Measurements from ENCODE around the gene SDK1.
"Not testable (repeated sequence)": the region's sequence is repeated elsewhere in the genome, so short reads cannot be mapped to it uniquely, and the experiment has no call there.

SDK1 gene

DNA sequence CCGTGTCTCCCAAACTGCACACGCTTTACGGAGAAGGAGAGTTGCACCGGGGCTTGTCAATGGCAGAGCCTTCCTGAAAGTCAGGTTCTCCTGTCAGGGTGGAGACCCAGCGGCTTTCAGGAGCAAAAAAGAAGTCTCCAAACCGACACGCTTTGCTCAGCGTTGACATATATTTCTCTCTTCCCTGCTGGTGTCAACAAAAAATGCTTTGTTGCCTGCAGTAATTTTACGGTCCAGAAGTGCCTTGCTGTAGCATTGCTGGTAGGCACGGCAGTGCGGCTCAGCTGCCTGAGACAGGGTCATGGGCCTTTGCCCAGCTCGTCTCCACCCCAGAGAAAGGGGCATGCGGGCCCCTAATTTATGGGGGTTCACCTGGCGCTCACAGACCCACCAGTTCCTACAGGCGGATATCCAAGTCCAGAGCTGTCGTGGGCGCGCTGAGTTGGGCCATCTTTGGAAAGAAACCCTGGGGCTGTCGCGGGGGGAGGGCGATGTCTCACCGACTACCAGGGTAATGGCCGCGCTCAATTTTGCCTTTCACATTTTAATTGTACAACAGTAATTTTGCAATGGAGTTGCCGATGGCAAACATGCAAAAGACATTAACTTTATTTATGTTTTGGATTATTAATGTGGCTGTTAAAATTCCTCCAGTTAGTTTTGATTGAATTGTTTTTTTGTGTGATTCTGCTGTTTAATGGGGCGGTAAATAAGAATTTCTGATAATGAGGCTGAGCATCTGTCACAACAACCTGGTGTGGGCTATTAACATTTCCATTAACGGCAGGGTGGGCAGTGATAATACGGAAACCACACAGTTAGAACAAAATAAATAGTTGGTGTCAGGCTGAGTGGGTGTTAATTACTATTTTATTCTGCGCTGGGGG, 902.8 kb downstream of the SDK1 start:
- no peak for DNase-seq
- no peak for ATAC-seq

DNA sequence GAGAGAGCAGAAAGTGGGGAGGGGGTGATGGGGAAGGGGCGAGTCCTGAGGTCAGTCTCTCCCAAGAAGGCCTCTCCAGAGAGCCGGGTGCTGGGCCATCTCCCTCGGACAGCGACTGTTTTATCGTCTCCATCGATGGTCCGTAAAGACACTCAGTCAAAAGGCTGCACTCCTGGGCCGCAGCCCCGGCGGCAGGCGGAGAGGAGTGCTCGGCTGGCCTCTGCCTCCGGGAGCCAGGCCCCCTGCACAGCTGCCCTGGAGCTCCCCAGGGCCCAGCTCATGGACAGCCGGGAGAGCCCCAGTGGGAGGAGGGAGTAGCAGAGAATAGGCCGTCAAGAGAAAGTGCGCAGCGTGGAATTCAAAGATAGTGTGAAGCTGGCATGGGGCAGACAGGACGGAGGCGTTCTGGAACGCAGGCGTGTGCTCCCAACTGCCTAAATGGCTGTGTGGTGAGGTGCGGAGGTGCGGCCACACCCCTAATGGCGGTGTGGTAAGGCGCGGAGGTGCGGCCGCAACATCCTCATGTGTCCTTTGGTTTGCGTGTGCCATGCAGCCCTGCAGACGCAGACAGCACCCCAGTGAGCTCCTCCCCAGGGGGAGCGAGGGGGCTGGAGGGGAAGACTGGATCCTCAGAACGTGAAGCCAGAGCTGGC, 903.6 kb downstream of the SDK1 start:
- peak; percentile 33 for DNase-seq
- peak; percentile 69 for ATAC-seq

DNA sequence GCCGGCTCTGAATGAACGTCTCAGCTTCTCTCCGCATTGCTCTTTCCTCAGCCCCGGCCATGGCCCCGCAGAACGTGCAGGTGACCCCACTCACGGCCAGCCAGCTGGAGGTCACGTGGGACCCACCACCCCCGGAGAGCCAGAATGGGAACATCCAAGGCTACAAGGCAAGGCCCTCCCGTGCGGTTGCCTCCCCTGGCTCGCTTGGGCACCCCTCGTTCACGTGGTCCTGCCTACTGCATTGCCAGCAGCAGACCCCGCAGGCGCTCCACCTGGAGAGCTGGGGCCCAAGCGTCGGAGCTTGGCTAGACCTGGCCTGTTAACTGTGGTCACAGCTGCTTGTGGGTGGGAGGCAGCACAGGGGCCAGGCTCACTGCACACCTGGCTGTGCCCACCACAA, 904.8 kb downstream of the SDK1 start:
- no peak for ATAC-seq
- DNase-seq: no peak

DNA sequence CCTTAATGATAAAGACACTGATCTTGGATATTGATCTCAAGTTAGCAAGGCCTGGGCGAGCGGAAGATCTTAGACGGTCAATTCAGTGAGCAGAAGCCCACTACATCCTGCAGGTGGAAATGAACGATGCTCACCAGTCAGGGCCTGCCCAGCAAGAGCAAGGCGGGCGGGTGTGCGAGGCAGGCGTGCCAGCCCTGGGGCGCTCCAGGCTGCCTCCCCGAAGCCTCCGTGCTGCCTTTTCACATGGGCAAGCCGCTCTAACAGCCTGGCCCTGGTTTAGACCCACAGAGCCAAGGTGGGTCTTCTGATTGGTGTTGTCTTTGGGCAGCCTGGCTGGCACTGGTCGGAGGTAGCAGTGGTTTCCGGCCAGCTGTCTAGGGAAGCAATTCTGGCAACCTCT, 906.0 kb downstream of the SDK1 start:
- no peak for ATAC-seq
- DNase-seq: no peak

DNA sequence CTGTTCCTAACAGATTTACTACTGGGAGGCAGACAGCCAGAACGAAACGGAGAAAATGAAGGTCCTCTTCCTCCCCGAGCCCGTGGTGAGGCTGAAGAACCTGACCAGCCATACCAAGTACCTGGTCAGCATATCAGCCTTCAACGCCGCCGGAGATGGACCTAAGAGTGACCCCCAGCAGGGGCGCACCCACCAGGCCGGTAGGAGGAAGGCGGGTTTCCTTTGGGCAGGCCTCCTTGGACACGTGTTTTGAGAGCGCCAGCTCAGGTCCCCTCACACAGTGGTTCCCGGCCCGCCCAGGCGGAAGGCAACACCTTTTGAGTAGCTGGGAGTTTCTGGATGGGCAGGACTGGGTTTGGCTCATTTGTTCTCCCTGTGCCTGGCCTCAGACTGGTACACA, 907.0 kb downstream of the SDK1 start:
- ATAC-seq (no peak), DNase-seq (no peak)

DNA sequence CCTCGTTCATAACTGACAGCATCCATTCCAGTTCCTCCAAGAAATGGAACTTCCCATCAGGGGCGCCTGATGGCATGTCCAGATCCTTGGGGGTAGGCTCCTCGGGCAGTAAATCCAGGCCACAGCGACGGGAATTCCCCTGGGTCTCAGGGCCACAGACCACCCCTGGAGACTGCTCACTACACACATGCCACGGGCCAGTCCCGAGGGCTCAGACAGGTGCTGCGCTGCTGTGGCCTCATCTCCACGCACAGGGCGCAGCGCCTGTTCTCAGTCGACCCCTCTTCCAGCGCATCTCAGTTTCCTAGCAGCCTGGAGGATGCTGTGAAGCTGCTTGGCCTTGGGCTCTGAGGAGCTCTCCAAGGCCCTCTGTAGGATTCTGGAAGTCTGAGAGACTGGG, 907.5 kb downstream of the SDK1 start:
- ATAC-seq (no peak), DNase-seq (no peak)

DNA sequence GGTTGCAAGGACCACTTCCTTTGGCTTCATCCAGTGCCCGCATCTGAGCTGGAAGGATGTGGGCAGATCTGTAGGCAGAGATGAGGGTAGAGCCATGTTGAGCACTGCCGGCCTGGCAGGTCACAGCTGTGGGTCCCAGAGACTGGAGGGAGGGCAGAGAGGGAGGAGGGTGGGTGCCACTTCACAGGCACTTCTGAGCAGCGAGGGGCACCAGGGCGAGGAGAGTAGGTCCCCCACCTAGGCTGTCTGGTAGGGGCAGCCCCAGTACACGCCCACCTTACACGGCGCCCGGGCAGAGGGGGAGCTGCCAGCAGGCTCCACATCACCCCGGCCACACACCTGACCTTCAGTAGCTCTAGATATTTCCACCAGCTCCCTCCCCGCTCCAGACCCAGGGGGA, 908.1 kb downstream of the SDK1 start:
- DNase-seq: no peak
- ATAC-seq: no peak

DNA sequence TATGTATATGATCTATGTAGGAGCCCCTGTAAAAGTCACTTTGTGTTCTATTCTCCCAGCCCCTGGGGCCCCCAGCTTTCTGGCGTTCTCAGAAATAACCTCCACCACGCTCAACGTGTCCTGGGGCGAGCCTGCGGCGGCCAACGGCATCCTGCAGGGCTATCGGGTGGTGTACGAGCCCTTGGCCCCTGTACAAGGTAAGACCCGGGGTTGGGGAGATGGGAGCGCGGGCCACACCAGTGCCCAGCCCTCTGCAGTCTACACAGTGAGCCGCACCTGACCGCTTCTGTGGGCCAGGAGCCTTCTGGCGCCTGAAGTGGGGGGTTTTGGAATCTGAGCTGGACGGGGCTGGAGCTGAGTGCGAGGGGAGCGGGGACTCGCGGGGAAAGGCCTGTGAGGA, 908.9 kb downstream of the SDK1 start:
- DNase-seq (no peak), ATAC-seq (no peak)

DNA sequence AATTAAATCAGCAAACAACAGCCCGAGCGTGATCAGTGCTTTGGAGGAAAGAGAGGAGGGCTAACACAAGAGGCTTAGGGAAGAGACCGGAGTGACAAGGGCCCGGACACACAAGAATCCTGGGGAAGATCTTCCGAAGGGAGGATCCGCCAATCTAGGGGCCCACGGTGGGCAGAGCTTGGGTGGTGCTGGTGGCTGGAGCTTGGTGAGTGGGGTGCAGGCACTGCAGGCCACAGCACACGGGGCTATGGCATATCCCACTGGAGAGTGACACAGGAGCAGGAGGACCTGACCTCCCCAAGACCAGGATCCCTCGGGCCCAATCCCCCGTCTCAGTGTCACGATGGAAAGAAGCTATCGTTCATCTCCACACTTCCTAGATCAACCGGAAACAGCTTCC, 909.8 kb downstream of the SDK1 start:
- ATAC-seq (no peak), DNase-seq (no peak)

DNA sequence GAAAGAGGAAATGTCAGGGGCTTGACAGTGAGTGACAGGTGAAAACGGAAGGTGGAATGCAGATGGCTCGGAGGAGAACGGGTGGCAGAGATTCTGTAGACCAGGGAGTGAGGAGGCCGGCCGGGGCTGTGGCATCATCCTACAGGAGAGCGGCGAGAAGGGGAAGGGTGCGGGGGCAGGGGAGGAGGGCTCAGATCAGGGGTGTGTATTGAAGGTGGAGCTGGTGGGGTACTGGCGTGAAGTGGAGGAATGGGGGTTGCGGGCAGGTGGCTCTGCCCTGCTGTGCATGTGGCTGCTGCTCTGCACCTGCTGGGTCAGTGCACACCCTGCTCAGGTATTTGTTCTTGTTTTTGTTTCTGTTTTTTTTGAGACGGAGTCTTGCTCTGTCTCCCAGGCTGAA, 910.2 kb downstream of the SDK1 start:
- DNase-seq (no peak), ATAC-seq (no peak)

DNA sequence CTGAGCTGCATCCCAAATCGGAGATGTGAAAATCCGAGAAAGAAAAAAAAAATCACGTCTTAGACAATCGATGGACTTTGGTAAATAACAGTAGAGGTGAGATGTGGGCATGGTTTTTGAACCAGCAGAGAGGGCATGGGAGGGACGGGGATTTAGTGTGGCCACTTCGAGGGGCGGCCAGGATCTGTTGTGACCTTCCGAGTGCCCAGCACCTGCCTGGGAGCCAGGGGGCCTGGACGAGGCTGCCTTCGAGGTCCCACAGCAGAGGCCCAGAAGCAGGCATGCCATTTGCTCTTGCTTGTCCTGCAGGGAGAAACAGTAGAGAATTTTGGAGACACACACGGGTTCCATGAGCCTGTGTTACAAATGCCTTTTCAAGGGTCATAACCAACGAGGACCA, 911.3 kb downstream of the SDK1 start:
- ATAC-seq (no peak), DNase-seq (no peak)

DNA sequence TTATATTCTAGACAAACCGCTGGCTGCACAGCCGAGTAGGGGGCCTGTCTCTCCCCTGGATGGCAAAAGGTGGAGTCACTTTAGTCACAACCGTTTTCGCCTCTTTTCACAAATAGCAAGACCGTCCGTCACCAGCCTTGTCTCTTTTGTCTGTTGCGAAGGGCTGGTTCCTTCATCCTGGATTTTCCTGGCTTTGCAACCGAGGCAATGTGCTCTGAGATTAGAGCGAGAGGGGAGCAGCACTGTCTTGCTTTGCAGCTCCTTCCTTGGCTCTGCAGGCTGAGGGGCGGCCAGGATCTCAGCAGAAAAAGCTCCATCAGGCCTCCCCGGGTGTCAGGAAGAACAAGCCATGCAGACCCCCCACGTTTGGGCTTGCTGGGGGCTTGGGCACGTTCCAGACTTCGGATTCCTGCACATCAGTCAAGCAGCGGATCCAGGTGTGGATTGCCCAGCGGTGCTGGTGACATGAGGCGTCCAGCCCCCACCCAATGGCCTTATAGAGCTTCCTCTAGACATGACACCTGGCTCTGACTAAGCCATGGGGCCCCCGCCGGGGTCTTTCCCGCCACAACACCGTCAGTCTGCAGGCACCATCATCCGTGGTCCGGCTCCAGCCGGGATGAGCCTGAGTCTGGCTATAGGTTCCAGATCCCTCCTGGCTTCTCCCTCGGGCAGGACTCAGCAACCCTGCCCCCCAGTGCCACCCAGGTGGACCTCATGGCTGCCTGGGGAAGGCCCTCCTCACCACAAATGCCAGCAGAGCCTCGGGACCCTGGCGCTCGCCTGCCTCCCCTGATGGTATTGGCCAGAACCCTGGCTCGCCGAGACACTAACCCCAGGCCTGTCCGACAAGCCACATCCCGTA, 913.5 kb downstream of the SDK1 start:
- ATAC-seq (no peak), DNase-seq (no peak)

DNA sequence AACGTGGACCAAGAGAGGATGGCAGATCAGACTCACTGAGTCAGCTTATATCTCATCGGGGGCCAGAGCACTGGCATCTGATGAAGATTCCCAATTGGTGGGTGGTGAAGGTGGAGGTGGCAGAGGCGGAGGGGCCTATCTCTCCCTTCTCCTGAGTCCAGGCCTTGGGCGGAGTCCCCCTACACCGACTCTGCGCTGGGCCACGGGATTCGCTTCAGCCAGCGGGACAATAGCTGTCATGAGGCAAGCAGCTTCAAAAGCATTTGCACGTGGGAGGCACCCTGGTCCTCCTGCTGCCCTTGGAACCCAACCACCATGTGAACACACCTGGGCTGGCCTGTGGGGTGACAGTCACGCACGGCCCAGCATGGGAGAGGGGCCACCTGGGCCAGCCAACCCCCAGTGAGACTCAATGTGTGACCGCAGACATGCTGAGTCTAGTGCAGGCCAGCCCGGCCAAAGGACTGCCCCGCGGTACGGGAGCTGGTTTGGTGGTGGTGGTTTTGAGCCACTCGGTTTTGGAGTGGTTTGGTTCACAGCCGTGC, 914.2 kb downstream of the SDK1 start:
- no peak for DNase-seq
- ATAC-seq: no peak

DNA sequence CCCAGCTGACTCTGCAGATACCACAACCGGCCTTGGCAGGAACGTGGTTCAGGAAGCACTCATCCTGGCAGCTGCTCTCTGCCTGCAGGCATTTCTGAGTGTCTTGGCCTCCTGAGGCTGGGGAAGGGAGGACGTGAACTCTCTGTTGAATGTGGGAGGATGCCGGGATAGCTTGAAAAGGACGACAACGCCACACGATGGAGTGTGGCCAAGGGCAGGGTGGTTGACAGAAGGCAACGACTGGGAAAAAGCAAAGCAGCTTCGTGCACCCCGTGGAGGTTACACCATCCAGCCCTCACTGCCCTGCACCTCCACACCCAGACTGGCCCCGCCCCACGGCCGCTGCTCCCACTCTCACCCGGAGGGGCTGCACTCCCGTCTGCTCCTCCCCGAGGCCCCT, 915.0 kb downstream of the SDK1 start:
- DNase-seq (no peak), ATAC-seq (no peak)

DNA sequence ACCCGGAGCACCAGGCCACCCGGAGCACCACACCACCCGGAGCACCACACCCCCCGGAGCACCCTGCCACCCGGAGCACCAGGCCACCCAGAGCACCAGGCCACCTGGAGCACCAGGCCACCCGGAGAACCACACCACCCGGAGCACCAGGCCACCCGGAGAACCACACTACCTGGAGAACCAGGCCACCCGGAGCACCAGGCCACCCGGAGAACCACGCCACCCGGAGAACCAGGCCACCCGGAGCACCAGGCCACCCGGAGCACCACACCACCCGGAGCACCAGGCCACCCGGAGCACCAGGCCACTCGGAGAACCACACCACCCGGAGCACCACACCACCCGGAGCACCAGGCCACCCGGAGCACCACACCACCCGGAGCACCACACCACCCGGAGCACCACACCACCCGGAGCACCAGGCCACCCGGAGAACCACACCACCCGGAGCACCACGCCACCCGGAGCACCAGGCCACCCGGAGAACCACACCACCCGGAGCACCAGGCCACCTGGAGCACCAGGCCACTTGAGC, 916.1 kb downstream of the SDK1 start:
- ATAC-seq, DNase-seq: not testable (repeated sequence)

DNA sequence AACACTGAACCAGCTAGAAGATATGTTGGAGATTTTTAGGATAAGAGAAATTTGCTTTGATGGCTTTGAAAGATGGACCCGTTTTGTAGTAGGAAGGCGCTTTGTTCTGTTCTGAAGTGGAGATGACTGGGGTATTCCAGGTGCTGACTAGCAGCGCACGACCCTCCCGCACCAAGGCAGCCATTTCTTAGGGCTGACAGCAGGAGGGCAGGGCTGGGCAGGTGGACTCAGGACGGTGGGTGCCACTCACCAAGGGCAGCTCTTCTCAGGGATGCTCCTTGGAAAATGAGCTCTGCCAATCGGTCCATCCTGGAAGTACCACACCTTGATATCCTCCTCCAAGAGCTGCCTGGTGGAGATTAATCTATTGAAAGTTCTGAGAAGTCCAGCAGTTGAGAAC, 917.4 kb downstream of the SDK1 start:
- DNase-seq (no peak), ATAC-seq (no peak)

DNA sequence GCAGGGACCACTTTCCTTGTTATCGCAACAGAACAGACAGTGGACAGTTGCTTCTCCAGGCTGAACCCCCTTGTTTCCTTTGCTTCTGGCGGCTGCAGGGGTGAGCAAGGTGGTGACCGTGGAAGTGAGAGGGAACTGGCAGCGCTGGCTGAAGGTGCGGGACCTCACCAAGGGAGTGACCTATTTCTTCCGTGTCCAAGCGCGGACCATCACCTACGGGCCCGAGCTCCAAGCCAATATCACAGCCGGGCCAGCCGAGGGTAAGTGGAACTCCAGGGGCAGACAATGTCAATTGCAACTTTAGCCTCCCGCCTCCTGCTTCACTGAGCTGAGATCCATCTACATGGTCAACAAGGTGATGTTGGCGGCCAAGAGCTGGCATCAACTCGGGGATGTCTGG, 919.0 kb downstream of the SDK1 start:
- ATAC-seq (no peak), DNase-seq (no peak)

DNA sequence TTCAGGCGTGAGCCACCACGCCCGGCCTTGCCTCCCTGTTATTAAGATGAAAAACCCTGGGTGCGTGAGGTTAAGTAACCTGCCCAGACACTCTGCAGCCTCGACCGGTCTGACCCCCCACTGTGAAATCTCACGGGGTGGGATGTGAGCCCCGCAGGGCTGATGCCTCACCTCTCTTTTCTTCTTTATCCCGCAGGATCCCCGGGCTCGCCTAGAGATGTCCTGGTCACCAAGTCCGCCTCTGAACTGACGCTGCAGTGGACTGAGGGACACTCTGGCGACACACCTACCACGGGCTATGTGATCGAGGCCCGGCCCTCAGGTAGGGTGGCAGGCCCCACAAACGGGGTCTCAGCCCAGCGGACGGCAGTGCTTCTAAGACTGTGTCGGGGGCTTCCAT, 920.0 kb downstream of the SDK1 start:
- ATAC-seq: no peak
- DNase-seq: no peak

DNA sequence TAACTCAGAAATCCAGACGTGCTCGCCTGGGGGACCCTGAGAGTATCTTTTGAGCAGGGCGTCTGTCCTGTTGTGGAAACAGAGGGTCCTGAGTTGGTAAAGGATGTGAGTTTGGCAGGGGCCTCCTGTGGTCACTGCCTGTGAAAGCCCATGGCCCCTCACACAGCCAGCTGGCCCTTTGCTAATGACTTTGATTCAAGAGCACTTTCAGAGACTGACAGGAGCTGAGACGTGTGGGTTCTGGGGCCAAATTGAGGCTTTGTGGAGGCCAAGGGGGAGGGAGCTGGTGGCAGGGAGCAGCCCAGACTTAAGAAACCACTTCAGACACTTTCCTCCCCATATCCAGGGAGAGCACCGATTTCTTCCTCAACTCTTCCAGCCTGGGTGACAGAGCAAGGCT, 921.6 kb downstream of the SDK1 start:
- no peak for DNase-seq
- no peak for ATAC-seq

DNA sequence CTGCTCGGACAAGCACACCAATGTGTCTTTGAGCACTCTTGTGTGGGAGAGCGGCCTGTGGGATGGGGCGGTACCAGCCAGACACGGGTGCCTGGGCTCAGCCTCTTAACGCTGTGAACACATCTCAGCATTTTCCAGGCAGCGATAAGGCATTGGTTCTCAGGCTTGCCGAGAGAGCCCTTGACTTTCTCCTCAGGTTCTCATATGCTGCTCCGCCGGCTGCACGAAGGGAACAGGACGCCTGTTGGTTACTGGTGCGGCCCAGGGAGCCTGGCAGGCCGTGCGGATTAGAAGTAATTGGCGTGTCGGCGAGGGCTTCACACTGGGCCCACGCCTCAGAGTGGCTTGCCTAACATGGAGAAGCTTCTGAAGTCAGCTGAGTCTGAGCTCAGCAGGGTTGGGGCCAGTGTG, 924.3 kb downstream of the SDK1 start:
- DNase-seq: no peak
- ATAC-seq: no peak

DNA sequence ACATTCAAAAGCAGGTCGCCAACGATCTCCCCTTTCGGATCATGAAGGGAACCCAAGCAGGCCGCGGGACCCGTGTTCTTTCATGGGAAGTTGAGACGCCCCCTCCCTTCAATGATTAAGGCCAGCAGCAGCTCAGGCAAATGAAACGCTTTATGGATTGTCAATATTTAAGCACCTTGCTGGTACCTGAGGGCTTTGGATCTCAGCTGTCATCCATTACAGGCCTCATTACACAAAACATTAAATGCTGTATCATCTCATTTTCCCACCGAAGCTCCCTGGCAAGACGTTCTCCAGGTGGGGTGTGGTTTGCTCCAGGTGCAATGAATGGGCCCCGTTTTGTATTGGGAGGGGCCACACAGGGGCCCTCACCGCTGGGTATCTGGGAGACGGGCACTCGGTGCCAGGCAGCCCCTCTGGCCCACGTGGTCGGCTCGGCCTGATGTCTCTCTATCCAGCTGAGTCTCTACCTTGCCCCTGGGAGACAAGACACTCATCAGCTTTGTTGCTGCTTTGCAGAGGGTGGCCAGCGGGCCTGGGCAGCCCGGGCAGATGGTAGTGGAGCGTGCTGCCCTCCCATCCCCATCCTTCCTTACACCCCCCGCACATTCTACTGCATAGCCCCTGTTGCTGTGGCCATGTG, 925.0 kb downstream of the SDK1 start:
- ATAC-seq: no peak
- DNase-seq: no peak

DNA sequence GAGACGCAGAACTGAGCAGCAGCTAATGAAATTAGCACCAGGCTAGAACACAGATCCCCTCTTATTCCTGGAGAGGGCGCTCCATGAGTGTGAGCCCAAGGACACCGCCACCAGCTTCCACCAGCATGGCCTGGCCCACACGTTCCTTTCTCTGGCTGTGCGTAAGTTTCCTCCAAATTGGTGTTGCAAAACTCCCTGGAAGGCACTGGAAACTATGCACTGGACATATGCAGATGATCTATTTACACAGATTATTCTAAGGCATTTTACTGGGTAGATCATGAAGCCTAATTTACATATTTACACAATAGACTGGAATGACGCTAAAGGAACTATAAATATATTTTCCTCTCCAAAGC, 925.5 kb downstream of the SDK1 start:
- ATAC-seq: no peak

More for the DNA sequence above, 925.5 kb downstream of the SDK1 start:
- no peak for DNase-seq

Data from stimulated activated naive CD8-positive, alpha-beta T cell treated with anti-CD3 and anti-CD28 coated beads, Interleukin-15, Interleukin-2, amounts not matched to agents 100 U/mL and 50 U/mL, for 24 hours (primary cell).